ENCODE measurements around the gene MUC2. TPM values are rescaled to one million over a fixed set of nuclear protein-coding genes. Genes with fewer than 3 reads are reported as not detected.

Gene MUC2
- total RNA-seq, 6 experiments from 2014 or later, result 0.24 TPM; not detected in 5

DNA sequence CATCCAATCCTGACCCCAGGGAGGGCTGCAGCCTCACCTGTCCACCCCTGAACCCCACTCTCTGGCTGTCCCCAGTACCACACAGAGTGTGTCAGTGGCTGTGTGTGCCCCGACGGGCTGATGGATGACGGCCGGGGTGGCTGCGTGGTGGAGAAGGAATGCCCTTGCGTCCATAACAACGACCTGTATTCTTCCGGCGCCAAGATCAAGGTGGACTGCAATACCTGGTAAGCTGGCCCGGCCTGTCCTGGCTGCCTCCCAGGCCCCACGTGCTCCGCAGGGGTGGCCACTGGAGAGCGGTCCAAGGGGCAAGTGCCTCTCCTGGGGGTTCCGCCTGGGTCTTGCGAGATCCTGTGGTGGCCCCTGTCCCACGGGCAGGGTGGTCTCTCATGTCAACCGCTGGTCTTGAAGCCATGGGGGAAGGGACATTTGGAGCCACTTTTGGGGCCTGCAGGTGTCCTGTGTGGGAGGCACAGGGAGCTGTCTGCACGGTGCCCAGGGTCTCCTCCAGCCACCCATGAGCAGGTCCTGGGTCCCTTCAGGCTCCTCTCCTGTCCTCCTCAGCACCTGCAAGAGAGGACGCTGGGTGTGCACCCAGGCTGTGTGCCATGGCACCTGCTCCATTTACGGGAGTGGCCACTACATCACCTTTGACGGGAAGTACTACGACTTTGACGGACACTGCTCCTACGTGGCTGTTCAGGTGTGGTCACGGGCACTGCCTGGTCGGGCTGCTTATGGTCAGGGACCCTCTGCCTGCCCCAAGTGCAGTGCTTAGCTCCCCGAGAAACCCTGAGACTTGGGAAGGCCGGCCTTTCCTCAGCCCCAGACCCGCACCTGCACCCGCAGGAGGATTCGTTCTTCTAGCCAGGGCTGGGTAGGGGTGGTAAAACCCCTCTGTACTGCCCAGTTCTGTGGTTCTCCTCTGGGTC is 11.8 kb downstream of the MUC2 start:
- no peak for DNase-seq
- Mint-ChIP-seq H3K9me3 (peaks cover 8% of the 10 kb centered on the region), H3K4me3 (no peak overlapping the region), H3K27ac (no peak overlapping the region), H3K27me3 (ENCODE audit: insufficient read depth) (peaks cover 1% of the 10 kb centered on the region; the same call in 1 of the 2 replicates), H3K4me1 (ENCODE audit: low read depth) (no peaks in the 10 kb centered on the region), H3K36me3 (ENCODE audit: low read depth) (peaks cover 6% of the 10 kb centered on the region; the same call in 1 of the 2 replicates)
- no peak for TF ChIP-seq CTCF (IDR thresholded peaks at IDR 0.05)

DNA sequence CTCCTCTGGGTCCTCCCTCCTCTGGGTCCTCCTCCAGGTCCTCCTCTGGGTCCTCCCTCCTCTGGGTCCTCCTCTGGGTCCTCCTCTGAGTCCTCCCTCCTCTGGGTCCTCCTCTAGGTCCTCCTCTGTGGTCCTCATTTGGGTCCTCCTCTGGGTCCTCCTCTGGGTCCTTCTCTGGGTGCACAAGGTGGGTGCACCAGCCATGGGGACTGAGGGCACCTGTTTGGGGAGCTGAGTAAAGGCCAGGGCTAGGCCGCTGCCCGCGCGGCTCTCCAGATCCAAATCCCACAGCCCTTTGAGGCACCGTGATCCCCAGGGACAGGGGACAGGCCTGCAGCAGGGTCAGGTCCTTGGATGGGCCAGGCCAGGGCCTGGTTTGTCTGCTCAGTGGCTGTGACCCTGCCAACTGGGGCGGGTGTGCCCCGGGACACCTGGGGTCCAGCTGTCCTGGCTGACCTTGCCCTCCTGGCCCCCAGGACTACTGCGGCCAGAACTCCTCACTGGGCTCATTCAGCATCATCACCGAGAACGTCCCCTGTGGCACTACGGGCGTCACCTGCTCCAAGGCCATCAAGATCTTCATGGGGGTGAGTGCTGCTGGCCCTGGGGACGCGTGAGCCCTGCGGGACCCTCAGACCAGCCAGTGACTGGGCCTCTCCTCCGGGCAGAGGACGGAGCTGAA is 12.7 kb downstream of the MUC2 start:
- H3K4me3 Mint-ChIP-seq, result no peak overlapping the region
- H3K27me3 Mint-ChIP-seq (ENCODE audit: insufficient read depth), result peaks cover 1% of the 10 kb centered on the region; the same call in 1 of the 2 replicates
- peaks cover 6% of the 10 kb centered on the region; the same call in 1 of the 2 replicates for H3K36me3 Mint-ChIP-seq (ENCODE audit: low read depth)
- peaks cover 9% of the 10 kb centered on the region for H3K9me3 Mint-ChIP-seq
- no peak overlapping the region for H3K27ac Mint-ChIP-seq
- TF ChIP-seq CTCF (IDR thresholded peaks at IDR 0.05), result no peak
- DNase-seq, result no peak
- H3K4me1 Mint-ChIP-seq (ENCODE audit: low read depth), result no peaks in the 10 kb centered on the region

DNA sequence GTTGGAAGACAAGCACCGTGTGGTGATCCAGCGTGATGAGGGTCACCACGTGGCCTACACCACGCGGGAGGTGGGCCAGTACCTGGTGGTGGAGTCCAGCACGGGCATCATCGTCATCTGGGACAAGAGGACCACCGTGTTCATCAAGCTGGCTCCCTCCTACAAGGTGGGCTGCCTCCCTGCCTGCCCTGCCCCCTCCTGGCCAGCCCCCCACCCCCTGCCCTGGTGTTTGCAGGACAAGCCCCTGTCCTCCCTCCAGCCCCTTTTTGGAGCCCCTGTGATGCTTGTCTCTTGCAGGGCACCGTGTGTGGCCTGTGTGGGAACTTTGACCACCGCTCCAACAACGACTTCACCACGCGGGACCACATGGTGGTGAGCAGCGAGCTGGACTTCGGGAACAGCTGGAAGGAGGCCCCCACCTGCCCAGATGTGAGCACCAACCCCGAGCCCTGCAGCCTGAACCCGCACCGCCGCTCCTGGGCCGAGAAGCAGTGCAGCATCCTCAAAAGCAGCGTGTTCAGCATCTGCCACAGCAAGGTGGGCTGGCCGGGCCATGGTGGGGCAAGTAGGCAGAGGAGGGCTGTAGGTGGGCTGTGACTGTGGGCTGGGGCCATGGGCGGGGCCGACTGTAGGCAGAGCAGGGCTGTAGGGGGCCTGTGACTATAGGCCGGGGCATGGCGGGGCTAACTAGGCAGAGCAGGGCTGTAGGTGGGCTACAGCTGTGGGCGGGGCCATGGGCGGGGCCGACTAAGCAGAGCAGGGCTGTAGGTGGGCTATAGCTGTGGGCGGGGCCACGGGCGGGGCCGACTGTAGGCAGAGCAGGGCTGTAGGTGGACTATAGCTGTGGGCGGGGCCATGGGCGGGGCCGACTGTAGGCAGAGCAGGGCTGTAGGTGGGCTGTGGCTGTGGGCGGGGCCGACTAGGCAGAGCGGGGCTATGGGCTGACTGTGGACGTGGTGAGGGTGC is 13.6 kb downstream of the MUC2 start:
- Mint-ChIP-seq H3K4me3 (no peak overlapping the region), H3K9me3 (peaks cover 9% of the 10 kb centered on the region), H3K4me1 (ENCODE audit: low read depth) (no peaks in the 10 kb centered on the region), H3K27me3 (ENCODE audit: insufficient read depth) (peaks cover under 1% of the 10 kb centered on the region; the same call in 1 of the 2 replicates), H3K27ac (no peak overlapping the region), H3K36me3 (ENCODE audit: low read depth) (peaks cover 6% of the 10 kb centered on the region; the same call in 1 of the 2 replicates)
- no peak for TF ChIP-seq CTCF (IDR thresholded peaks at IDR 0.05)
- DNase-seq, result no peak

GRCh38 chr11:1088927-1089737 is 14.5 kb downstream of the MUC2 start:
- Mint-ChIP-seq H3K9me3 (peaks cover 9% of the 10 kb centered on the region), H3K27ac (no peak overlapping the region), H3K4me3 (no peak overlapping the region), H3K27me3 (ENCODE audit: insufficient read depth) (no peaks in the 10 kb centered on the region; the same call in 1 of the 2 replicates), H3K4me1 (ENCODE audit: low read depth) (no peaks in the 10 kb centered on the region), H3K36me3 (ENCODE audit: low read depth) (peaks cover 6% of the 10 kb centered on the region; the same call in 1 of the 2 replicates)
- no peak for DNase-seq
- TF ChIP-seq CTCF (IDR thresholded peaks at IDR 0.05), result no peak

All from HFFc6 (cell line).